ENCODE measurements around the gene TRAPPC2L.
A peak's percentile ranks its signal among the peaks of the same experiment; 100 is the strongest.

The TRAPPC2L gene

DNA sequence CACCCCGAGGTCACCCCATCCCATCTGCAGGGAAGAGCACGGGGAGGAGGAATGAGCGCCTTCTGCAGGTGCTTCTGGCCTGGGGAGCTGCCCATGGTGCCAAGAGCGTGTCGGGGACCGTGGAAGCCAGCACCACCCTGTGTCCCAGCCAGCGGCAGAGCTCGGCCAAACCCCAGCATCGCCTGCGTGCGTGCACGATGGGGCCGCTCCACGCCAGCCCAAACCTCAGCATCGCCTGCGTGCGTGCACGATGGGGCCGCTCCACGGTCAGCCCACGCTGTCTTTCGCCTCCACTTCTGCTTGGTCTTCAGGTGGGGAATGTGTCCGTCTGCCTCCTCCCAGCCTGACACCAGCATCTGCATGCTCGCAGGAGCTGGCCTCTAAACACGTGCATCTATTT is 14.1 kb upstream of the TRAPPC2L start:
- Histone ChIP-seq H3K27me3 (replicated peaks) (no peaks in the 10 kb centered on the region), H3K36me3 (replicated peaks) (peaks cover 17% of the 10 kb centered on the region), H3K4me3 (ENCODE audit: low read depth, low read length) (no peak overlapping the region), H3K27ac (no peak overlapping the region)
- TF ChIP-seq, protein P1, sequence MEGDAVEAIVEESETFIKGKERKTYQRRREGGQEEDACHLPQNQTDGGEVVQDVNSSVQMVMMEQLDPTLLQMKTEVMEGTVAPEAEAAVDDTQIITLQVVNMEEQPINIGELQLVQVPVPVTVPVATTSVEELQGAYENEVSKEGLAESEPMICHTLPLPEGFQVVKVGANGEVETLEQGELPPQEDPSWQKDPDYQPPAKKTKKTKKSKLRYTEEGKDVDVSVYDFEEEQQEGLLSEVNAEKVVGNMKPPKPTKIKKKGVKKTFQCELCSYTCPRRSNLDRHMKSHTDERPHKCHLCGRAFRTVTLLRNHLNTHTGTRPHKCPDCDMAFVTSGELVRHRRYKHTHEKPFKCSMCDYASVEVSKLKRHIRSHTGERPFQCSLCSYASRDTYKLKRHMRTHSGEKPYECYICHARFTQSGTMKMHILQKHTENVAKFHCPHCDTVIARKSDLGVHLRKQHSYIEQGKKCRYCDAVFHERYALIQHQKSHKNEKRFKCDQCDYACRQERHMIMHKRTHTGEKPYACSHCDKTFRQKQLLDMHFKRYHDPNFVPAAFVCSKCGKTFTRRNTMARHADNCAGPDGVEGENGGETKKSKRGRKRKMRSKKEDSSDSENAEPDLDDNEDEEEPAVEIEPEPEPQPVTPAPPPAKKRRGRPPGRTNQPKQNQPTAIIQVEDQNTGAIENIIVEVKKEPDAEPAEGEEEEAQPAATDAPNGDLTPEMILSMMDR (IDR thresholded peaks at IDR 0.05; ENCODE audit: low read depth, low read length, missing control alignments): no peak
- DNase-seq: no peak
- in situ Hi-C loops (cut with HindIII; ENCODE audit: low pct_ligation_motif_present, low sequenced_read_pairs): no loop called here

- in situ Hi-C loops (cut with HindIII; ENCODE audit: low pct_ligation_motif_present, low sequenced_read_pairs): no loop called here
- no peak overlapping the region for H3K27ac ChIP-seq
- no peaks in the 10 kb centered on the region for H3K27me3 ChIP-seq (replicated peaks)
- no peak for DNase-seq
- peaks cover 17% of the 10 kb centered on the region for H3K36me3 ChIP-seq (replicated peaks)
- TF ChIP-seq, protein P1 (IDR thresholded peaks at IDR 0.05; ENCODE audit: low read depth, low read length, missing control alignments): no peak
- no peak overlapping the region for H3K4me3 ChIP-seq (ENCODE audit: low read depth, low read length)
Observed at GRCh38 chr16:88843256-88843655, 13.7 kb upstream of the TRAPPC2L start.

- TF ChIP-seq, protein P1 (IDR thresholded peaks at IDR 0.05; ENCODE audit: low read depth, low read length, missing control alignments): peak; percentile 30
- Histone ChIP-seq H3K4me3 (ENCODE audit: low read depth, low read length) (no peak overlapping the region), H3K27ac (no peak overlapping the region), H3K27me3 (replicated peaks) (no peaks in the 10 kb centered on the region), H3K36me3 (replicated peaks) (peaks cover 9% of the 10 kb centered on the region)
- no peak for DNase-seq
- in situ Hi-C loops (cut with HindIII; ENCODE audit: low pct_ligation_motif_present, low sequenced_read_pairs): no loop called here
Observed at GRCh38 chr16:88844419-88845036, 12.4 kb upstream of the TRAPPC2L start.

DNA sequence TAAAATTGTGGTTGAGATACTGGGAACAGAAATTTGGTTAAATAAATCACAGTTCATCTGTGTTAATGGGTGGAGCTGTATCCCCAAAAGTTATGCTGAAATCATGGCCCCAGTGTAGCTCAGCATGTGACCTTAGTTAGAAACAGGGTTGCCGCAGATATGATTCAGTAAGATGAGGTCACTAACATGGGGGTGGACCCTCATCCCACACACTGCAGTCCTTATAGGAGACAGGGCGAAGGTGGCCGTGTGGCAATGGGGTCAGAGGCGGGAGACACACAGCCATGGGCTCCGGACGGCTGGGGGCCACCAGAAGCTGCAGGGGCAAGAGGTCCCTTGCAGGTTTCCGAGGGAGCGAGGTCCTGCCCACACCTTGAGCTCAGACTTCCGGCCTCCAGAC is 10.8 kb upstream of the TRAPPC2L start:
- Histone ChIP-seq H3K27ac (no peak overlapping the region), H3K4me3 (ENCODE audit: low read depth, low read length) (no peak overlapping the region), H3K36me3 (replicated peaks) (no peaks in the 10 kb centered on the region), H3K27me3 (replicated peaks) (no peaks in the 10 kb centered on the region)
- in situ Hi-C loops (cut with HindIII; ENCODE audit: low pct_ligation_motif_present, low sequenced_read_pairs): no loop called here
- DNase-seq: no peak
- TF ChIP-seq, protein P1 (IDR thresholded peaks at IDR 0.05; ENCODE audit: low read depth, low read length, missing control alignments): no peak

- DNase-seq: no peak
- H3K27ac ChIP-seq: no peak overlapping the region
- in situ Hi-C loops (cut with HindIII; ENCODE audit: low pct_ligation_motif_present, low sequenced_read_pairs): no loop called here
- no peaks in the 10 kb centered on the region for H3K36me3 ChIP-seq (replicated peaks)
- no peak overlapping the region for H3K4me3 ChIP-seq (ENCODE audit: low read depth, low read length)
- no peaks in the 10 kb centered on the region for H3K27me3 ChIP-seq (replicated peaks)
- TF ChIP-seq, protein P1 (IDR thresholded peaks at IDR 0.05; ENCODE audit: low read depth, low read length, missing control alignments): no peak
Observed at GRCh38 chr16:88847654-88848053, 9.3 kb upstream of the TRAPPC2L start.

DNA sequence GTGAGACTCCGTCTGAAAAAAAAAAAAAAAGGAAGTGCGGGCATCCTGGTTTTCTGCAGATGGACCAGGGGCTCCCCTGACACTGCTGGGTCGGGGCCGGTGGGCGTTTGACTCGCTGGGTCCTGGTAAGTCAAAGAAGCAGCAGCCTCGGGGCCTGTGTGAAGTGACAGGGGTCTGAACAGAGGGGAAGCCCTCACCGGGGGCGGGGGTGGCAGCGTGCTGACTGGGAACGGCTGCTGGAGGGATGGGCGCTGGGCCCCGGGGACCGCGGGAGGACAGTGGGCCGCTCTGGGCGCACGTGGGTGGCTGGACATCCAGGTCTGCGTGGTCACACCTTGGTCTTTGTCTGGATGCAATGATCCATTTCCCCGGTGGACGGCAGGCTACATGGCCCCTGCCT is 8.4 kb upstream of the TRAPPC2L start:
- Histone ChIP-seq H3K27me3 (replicated peaks) (no peaks in the 10 kb centered on the region), H3K36me3 (replicated peaks) (no peaks in the 10 kb centered on the region), H3K4me3 (ENCODE audit: low read depth, low read length) (no peak overlapping the region), H3K27ac (no peak overlapping the region)
- TF ChIP-seq, protein P1 (IDR thresholded peaks at IDR 0.05; ENCODE audit: low read depth, low read length, missing control alignments): no peak
- in situ Hi-C loops (cut with HindIII; ENCODE audit: low pct_ligation_motif_present, low sequenced_read_pairs): no loop called here
- DNase-seq: no peak
